ENCODE results near the gene FGD2.

The FGD2 gene

DNA sequence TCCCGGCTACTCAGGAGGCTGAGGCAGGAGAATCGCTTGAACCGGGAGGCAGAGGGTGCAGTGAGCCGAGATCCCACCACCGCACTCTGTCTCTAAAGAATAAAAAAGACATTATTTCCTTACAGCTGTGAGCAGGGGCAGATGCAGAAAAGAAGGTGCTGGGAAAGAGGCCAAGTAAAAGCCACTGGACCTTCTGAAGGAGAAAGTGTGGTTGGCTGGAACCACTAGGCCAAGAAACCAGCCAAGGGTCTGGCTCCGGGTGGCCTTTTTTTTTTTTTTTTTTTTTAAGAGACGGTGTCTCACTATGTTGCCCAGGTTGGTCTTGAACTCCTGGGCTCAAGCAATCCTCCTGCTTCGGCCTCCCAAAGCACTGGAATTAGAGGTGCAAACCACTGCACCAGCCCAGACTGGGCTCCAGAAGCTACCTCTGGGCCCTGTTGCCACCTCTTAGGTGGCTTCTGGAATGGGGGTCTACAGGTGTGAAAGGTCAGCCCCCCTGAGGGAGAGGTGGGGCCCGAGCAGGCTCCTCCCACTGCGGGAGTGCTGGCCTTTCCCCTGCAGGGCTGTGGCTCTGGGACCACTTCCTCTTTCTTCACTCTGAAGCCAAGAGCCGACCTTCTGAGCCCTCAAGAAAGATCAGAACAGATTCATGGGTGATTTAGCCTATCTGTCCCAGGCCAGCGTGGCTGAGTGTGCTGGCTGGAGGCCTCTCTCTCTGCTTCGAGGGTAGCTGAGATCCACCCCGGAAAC lies at the start of gene FGD2:
FGD2 (plus strand) TSS at position 595 of the 750 bp plus-strand sequence. CDS start 163 bp downstream, outside the sequence.
- H3K4me1 ChIP-seq (ENCODE audit: control insufficient read depth in 2 of 2, insufficient read depth in 2 of 2, low read length in 2 of 2): peaks cover 0 to 4% of the 10 kb centered on the region in 2 donors
- no peaks in the 10 kb centered on the region for H3K27me3 ChIP-seq (ENCODE audit: control insufficient read depth in 2 of 2, insufficient read depth in 2 of 2, low read length in 2 of 2)
- peak within 1 kb of the TSS; percentile 37 to 68 for H3K4me3 ChIP-seq (ENCODE audit: low read length in 2 of 2)
- no peaks in the 10 kb centered on the region for H3K9me3 ChIP-seq (ENCODE audit: control insufficient read depth in 2 of 2, low read length in 2 of 2)
- H3K36me3 ChIP-seq (ENCODE audit: control insufficient read depth in 2 of 2, insufficient read depth in 2 of 2, low read length in 2 of 2): no peaks in the 10 kb centered on the region
- H3K27ac ChIP-seq (ENCODE audit: low read depth in 2 of 2, low read length in 2 of 2): peak within 1 kb of the TSS; percentile 33 to 35
- peak within 1 kb of the TSS; percentile 36 to 48 for H3K9ac ChIP-seq (ENCODE audit: low read depth in 1 of 2, low read length in 2 of 2)

DNA sequence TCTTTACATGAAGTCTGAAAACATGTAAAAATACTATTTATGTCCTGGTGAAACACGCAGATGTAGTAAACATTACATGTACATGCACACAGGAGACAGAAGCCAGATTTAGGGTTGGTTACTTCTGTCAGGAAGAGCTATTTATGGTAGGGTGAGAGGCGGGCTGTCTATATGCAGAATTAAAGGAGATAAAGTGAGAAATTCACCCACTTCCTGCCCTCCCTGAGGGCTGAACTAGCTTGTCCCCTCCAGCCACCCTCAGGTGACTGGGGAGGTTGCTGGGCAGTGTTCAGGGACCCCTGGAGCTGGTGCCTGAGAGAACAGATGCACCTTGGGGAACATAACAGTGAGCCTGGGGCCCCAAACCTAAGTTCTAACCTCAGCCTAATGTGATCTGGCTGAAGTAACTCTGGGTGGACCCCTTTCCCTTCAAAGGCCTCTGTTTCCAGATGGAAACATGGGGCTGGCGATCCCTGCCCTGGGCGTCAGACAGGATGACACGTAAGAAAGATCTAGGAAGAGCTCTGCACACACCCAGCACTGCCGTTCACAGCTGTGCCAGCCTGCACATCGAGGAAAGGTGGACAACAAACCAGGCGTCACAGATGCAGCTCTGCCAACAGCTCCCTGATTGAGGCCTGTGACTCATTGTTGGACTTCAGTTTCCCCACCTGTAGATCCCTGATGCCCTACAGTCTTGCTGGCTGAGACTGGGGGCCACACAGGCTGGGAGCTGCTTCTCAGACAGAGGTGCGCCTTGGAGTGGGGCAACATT lies 49.6 kb upstream of the FGD2 start:
- H3K9ac ChIP-seq (ENCODE audit: low read depth in 1 of 2, low read length in 2 of 2): no peak overlapping the region
- no peaks in the 10 kb centered on the region for H3K27me3 ChIP-seq (ENCODE audit: control insufficient read depth in 2 of 2, insufficient read depth in 2 of 2, low read length in 2 of 2)
- H3K36me3 ChIP-seq (ENCODE audit: control insufficient read depth in 2 of 2, insufficient read depth in 2 of 2, low read length in 2 of 2): no peaks in the 10 kb centered on the region
- H3K9me3 ChIP-seq (ENCODE audit: control insufficient read depth in 2 of 2, low read length in 2 of 2): no peaks in the 10 kb centered on the region
- H3K4me1 ChIP-seq (ENCODE audit: control insufficient read depth in 2 of 2, insufficient read depth in 2 of 2, low read length in 2 of 2): no peaks in the 10 kb centered on the region
- no peak overlapping the region for H3K4me3 ChIP-seq (ENCODE audit: low read length in 2 of 2)
- H3K27ac ChIP-seq (ENCODE audit: low read depth in 2 of 2, low read length in 2 of 2): no peak overlapping the region

GRCh38 chr6:36956446-36956820 lies 49.0 kb upstream of the FGD2 start:
- H3K4me1 ChIP-seq (ENCODE audit: control insufficient read depth in 2 of 2, insufficient read depth in 2 of 2, low read length in 2 of 2): no peaks in the 10 kb centered on the region
- H3K9me3 ChIP-seq (ENCODE audit: control insufficient read depth in 2 of 2, low read length in 2 of 2): no peaks in the 10 kb centered on the region
- no peak overlapping the region for H3K4me3 ChIP-seq (ENCODE audit: low read length in 2 of 2)
- no peak overlapping the region for H3K9ac ChIP-seq (ENCODE audit: low read depth in 1 of 2, low read length in 2 of 2)
- no peaks in the 10 kb centered on the region for H3K36me3 ChIP-seq (ENCODE audit: control insufficient read depth in 2 of 2, insufficient read depth in 2 of 2, low read length in 2 of 2)
- H3K27ac ChIP-seq (ENCODE audit: low read depth in 2 of 2, low read length in 2 of 2): no peak overlapping the region
- H3K27me3 ChIP-seq (ENCODE audit: control insufficient read depth in 2 of 2, insufficient read depth in 2 of 2, low read length in 2 of 2): no peaks in the 10 kb centered on the region

GRCh38 chr6:36957773-36958271 lies 47.6 kb upstream of the FGD2 start:
- Histone ChIP-seq H3K9ac (ENCODE audit: low read depth in 1 of 2, low read length in 2 of 2) (no peak overlapping the region), H3K9me3 (ENCODE audit: control insufficient read depth in 2 of 2, low read length in 2 of 2) (no peaks in the 10 kb centered on the region), H3K36me3 (ENCODE audit: control insufficient read depth in 2 of 2, insufficient read depth in 2 of 2, low read length in 2 of 2) (no peaks in the 10 kb centered on the region), H3K27ac (ENCODE audit: low read depth in 2 of 2, low read length in 2 of 2) (no peak overlapping the region), H3K4me3 (ENCODE audit: low read length in 2 of 2) (no peak overlapping the region), H3K4me1 (ENCODE audit: control insufficient read depth in 2 of 2, insufficient read depth in 2 of 2, low read length in 2 of 2) (no peaks in the 10 kb centered on the region), H3K27me3 (ENCODE audit: control insufficient read depth in 2 of 2, insufficient read depth in 2 of 2, low read length in 2 of 2) (no peaks in the 10 kb centered on the region)

DNA sequence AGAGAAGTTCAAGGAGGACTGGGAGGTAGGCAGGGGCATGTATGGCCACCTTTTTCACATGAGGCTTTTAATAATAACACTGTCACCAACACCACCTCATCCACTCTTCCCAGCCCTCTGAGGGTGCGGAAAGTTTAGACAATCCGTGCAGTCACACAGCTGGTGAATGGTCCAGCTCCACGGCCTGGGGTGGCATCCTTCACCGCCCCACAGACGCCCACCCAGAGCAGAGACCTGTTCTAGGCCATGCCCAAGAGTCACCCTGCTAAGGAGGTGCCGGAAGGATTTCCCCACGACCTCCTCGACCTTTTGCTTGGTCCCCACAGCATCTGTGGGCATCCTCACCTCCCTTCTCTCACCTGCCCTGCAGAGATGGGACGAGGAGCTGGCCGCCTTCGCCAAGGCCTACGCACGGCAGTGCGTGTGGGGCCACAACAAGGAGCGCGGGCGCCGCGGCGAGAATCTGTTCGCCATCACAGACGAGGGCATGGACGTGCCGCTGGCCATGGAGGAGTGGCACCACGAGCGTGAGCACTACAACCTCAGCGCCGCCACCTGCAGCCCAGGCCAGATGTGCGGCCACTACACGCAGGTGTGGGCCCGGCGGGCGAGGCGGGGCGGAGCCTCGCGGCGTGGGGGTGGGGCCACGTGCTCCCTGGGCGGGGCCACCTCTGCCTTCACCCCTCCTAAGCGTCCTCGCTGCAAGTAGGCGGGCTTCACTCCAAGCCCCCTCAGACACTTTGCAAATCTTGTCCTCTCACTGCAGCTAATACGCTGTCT lies 46.5 kb upstream of the FGD2 start:
- no peaks in the 10 kb centered on the region for H3K36me3 ChIP-seq (ENCODE audit: control insufficient read depth in 2 of 2, insufficient read depth in 2 of 2, low read length in 2 of 2)
- H3K4me1 ChIP-seq (ENCODE audit: control insufficient read depth in 2 of 2, insufficient read depth in 2 of 2, low read length in 2 of 2): peaks cover 0 to 3% of the 10 kb centered on the region in 2 donors
- H3K9ac ChIP-seq (ENCODE audit: low read depth in 1 of 2, low read length in 2 of 2): no peak overlapping the region
- no peaks in the 10 kb centered on the region for H3K9me3 ChIP-seq (ENCODE audit: control insufficient read depth in 2 of 2, low read length in 2 of 2)
- H3K4me3 ChIP-seq (ENCODE audit: low read length in 2 of 2): no peak overlapping the region
- no peaks in the 10 kb centered on the region for H3K27me3 ChIP-seq (ENCODE audit: control insufficient read depth in 2 of 2, insufficient read depth in 2 of 2, low read length in 2 of 2)
- H3K27ac ChIP-seq (ENCODE audit: low read depth in 2 of 2, low read length in 2 of 2): no peak overlapping the region

DNA sequence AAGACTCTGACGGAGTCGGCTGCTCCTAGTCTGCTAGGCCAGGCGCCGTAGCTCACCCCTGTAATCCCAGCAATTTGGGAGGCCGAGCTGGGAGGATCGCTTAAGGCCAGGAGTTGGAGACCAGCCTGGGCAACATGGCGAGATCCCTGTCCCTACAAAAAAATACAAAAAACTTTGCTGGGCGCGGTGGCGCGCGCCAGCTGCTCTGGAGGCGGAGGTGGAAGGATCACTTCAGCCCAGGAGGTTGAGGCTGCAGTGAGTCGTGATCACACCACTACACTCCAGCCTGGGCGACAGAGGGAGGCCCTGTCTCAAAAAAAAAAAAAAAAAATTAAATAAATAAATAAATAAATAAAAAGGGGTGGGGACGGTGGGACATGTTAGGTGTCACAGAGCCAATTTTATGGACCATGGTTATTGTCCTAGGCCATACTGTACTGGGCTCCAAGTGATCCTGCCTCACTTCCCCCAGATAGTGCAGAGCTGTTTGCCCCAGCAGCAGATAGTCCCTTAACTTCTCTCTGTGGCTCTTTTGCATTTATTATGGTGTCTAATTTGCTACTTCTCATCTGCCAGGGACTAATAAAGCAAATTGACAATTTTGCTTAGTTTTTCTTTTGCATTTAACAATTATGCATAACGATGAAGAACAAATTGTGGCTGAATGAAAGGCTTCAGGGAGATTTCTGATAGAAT lies 45.8 kb upstream of the FGD2 start:
- H3K4me3 ChIP-seq (ENCODE audit: low read length in 2 of 2): no peak overlapping the region
- H3K4me1 ChIP-seq (ENCODE audit: control insufficient read depth in 2 of 2, insufficient read depth in 2 of 2, low read length in 2 of 2): peaks cover 0 to 3% of the 10 kb centered on the region in 2 donors
- H3K36me3 ChIP-seq (ENCODE audit: control insufficient read depth in 2 of 2, insufficient read depth in 2 of 2, low read length in 2 of 2): no peaks in the 10 kb centered on the region
- H3K9ac ChIP-seq (ENCODE audit: low read depth in 1 of 2, low read length in 2 of 2): no peak overlapping the region
- H3K9me3 ChIP-seq (ENCODE audit: control insufficient read depth in 2 of 2, low read length in 2 of 2): no peaks in the 10 kb centered on the region
- no peaks in the 10 kb centered on the region for H3K27me3 ChIP-seq (ENCODE audit: control insufficient read depth in 2 of 2, insufficient read depth in 2 of 2, low read length in 2 of 2)
- H3K27ac ChIP-seq (ENCODE audit: low read depth in 2 of 2, low read length in 2 of 2): no peak overlapping the region

DNA sequence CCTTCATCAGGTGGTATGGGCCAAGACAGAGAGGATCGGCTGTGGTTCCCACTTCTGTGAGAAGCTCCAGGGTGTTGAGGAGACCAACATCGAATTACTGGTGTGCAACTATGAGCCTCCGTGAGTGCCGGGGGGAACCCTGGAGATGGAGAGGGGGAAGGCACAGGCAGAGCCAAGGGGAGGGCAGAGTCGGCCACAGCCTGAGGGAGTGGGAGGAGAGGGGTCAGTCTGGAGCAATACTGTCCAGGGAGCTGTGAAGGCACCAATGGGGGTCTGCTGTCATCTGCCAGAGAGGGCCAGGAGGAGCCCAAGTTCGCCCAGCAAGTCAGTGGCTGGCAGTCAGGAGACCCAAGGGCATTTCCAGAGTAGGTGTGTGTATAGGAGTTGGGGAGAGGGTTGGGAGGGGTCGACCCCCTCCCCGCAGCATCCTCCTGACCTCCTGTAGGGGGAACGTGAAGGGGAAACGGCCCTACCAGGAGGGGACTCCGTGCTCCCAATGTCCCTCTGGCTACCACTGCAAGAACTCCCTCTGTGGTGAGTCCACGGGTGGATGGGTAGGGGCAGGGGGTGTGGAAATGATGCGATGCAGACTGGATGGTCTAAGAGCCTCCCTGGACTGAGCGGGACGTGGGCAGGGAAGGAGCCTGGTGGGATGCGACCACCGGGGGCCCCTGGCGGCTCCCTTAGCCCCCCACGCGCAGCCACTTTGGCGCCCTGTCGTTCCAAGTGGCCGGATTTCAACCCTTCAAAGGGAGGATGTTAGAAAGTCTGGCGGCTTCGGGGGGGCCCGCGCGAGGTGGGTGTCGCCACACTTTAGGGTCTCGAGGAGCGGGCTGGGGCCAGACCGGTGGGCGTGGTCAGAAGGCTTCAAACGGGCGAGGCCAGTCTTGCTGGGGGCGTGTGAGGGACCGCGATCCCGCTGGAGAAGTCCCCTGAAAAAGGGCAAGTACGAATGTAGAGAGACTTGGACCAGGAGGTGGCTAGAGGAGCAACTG lies 43.7 kb upstream of the FGD2 start:
- H3K9ac ChIP-seq (ENCODE audit: low read depth in 1 of 2, low read length in 2 of 2): no peak overlapping the region
- H3K4me3 ChIP-seq (ENCODE audit: low read length in 2 of 2): no peak overlapping the region
- H3K9me3 ChIP-seq (ENCODE audit: control insufficient read depth in 2 of 2, low read length in 2 of 2): no peaks in the 10 kb centered on the region
- H3K4me1 ChIP-seq (ENCODE audit: control insufficient read depth in 2 of 2, insufficient read depth in 2 of 2, low read length in 2 of 2): peaks cover 0 to 3% of the 10 kb centered on the region in 2 donors
- no peak overlapping the region for H3K27ac ChIP-seq (ENCODE audit: low read depth in 2 of 2, low read length in 2 of 2)
- H3K36me3 ChIP-seq (ENCODE audit: control insufficient read depth in 2 of 2, insufficient read depth in 2 of 2, low read length in 2 of 2): no peaks in the 10 kb centered on the region
- H3K27me3 ChIP-seq (ENCODE audit: control insufficient read depth in 2 of 2, insufficient read depth in 2 of 2, low read length in 2 of 2): no peaks in the 10 kb centered on the region

DNA sequence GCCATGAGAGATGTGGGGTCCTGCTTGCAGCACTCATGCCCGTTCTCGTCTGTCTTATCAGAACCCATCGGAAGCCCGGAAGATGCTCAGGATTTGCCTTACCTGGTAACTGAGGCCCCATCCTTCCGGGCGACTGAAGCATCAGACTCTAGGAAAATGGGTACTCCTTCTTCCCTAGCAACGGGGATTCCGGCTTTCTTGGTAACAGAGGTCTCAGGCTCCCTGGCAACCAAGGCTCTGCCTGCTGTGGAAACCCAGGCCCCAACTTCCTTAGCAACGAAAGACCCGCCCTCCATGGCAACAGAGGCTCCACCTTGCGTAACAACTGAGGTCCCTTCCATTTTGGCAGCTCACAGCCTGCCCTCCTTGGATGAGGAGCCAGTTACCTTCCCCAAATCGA lies 42.6 kb upstream of the FGD2 start:
- Histone ChIP-seq H3K9ac (ENCODE audit: low read depth in 1 of 2, low read length in 2 of 2) (no peak overlapping the region), H3K27ac (ENCODE audit: low read depth in 2 of 2, low read length in 2 of 2) (no peak overlapping the region), H3K36me3 (ENCODE audit: control insufficient read depth in 2 of 2, insufficient read depth in 2 of 2, low read length in 2 of 2) (peaks cover 4 to 8% of the 10 kb centered on the region in 2 donors), H3K27me3 (ENCODE audit: control insufficient read depth in 2 of 2, insufficient read depth in 2 of 2, low read length in 2 of 2) (no peaks in the 10 kb centered on the region), H3K9me3 (ENCODE audit: control insufficient read depth in 2 of 2, low read length in 2 of 2) (no peaks in the 10 kb centered on the region), H3K4me3 (ENCODE audit: low read length in 2 of 2) (no peak overlapping the region), H3K4me1 (ENCODE audit: control insufficient read depth in 2 of 2, insufficient read depth in 2 of 2, low read length in 2 of 2) (peaks cover 0 to 3% of the 10 kb centered on the region in 2 donors)
